ENCODE measurements around the gene ZC3HAV1. TPM values are rescaled to one million over a fixed set of nuclear protein-coding genes. Genes with fewer than 3 reads are reported as not detected.
"Not testable (repeated sequence)": the region's sequence is repeated elsewhere in the genome, so short reads cannot be mapped to it uniquely, and the experiment has no call there.

Gene ZC3HAV1
- total RNA-seq, 4 donors from 2014 or later: 11.7 to 40.6 (median 34.5) TPM

- no peak overlapping the region for H3K4me3 ChIP-seq
- no peaks in the 10 kb centered on the region for H3K9me3 ChIP-seq
- 88% methylated on average over 4 of the region's 4 CpGs; no CpG with 5 or more reads in 1 of the 2 donors for WGBS, 2 donors (ENCODE audit: low coverage in 1 of 2)
- DNase-seq: no peak
- no peak overlapping the region for H3K27ac ChIP-seq
- peaks cover 0 to 3% (median 1%) of the 10 kb centered on the region in 4 donors for H3K36me3 ChIP-seq
- TF ChIP-seq CTCF (IDR thresholded peaks at IDR 0.05) (no peak), EP300 (IDR thresholded peaks at IDR 0.05; ENCODE audit: low read depth) (no peak), POLR2AphosphoS5 (IDR thresholded peaks at IDR 0.05) (no peak), POLR2A (IDR thresholded peaks at IDR 0.05) (no peak)
- H3K4me1 ChIP-seq: peaks cover 0 to 19% (median 10%) of the 10 kb centered on the region in 4 donors
- in situ Hi-C loops (cut with MboI; ENCODE audit: low pct_ligation_motif_present in 1 of 4, low pct_unique_long_range_greater_than_20kb in 1 of 4, low sequenced_read_pairs in 3 of 4) (no loop called here), intact Hi-C loops (cut with DNase I; ENCODE audit: low total_unique reads) (no loop called here)
- H3K27me3 ChIP-seq: no peaks in the 10 kb centered on the region
Observed at GRCh38 chr7:139032473-139032872, 77.0 kb downstream of the ZC3HAV1 start.

- Histone ChIP-seq H3K4me3 (no peak overlapping the region), H3K27me3 (no peaks in the 10 kb centered on the region), H3K4me1 (peaks cover 0 to 2% (median under 1%) of the 10 kb centered on the region in 4 donors), H3K9me3 (no peaks in the 10 kb centered on the region), H3K36me3 (peaks cover 0 to 18% (median 9%) of the 10 kb centered on the region in 4 donors), H3K27ac (no peak overlapping the region)
- in situ Hi-C loops (cut with MboI; ENCODE audit: low pct_ligation_motif_present in 1 of 4, low pct_unique_long_range_greater_than_20kb in 1 of 4, low sequenced_read_pairs in 3 of 4) (no loop called here), intact Hi-C loops (cut with DNase I; ENCODE audit: low total_unique reads) (no loop called here)
- 80 to 93% methylated on average over 2 to 3 of the region's 3 CpGs for WGBS, 2 donors (ENCODE audit: low coverage in 1 of 2)
- no peak for TF ChIP-seq EP300 (IDR thresholded peaks at IDR 0.05; ENCODE audit: low read depth)
- TF ChIP-seq POLR2A (IDR thresholded peaks at IDR 0.05): no peak
- TF ChIP-seq CTCF (IDR thresholded peaks at IDR 0.05): no peak
- TF ChIP-seq POLR2AphosphoS5 (IDR thresholded peaks at IDR 0.05): no peak
- DNase-seq: no peak
Observed at GRCh38 chr7:139029353-139029752, 80.2 kb downstream of the ZC3HAV1 start.

GRCh38 chr7:139026551-139026950 lies 83.0 kb downstream of the ZC3HAV1 start:
- Histone ChIP-seq H3K9me3 (no peaks in the 10 kb centered on the region), H3K27ac (no peak overlapping the region), H3K27me3 (no peaks in the 10 kb centered on the region), H3K4me3 (no peak overlapping the region), H3K36me3 (peaks cover 0 to 18% (median 9%) of the 10 kb centered on the region in 4 donors), H3K4me1 (no peaks in the 10 kb centered on the region)
- DNase-seq: no peak
- TF ChIP-seq EP300 (IDR thresholded peaks at IDR 0.05; ENCODE audit: low read depth): no peak
- TF ChIP-seq POLR2A (IDR thresholded peaks at IDR 0.05): no peak
- no peak for TF ChIP-seq POLR2AphosphoS5 (IDR thresholded peaks at IDR 0.05)
- no peak for TF ChIP-seq CTCF (IDR thresholded peaks at IDR 0.05)
- in situ Hi-C loops (cut with MboI; ENCODE audit: low pct_ligation_motif_present in 1 of 4, low pct_unique_long_range_greater_than_20kb in 1 of 4, low sequenced_read_pairs in 3 of 4): no loop called here
- 94 to 98% methylated on average over 5 to 6 of the region's 6 CpGs for WGBS, 2 donors (ENCODE audit: low coverage in 1 of 2)
- intact Hi-C loops (cut with DNase I; ENCODE audit: low total_unique reads): no loop called here

- H3K4me1 ChIP-seq; DNase-seq; H3K27ac ChIP-seq; H3K27me3 ChIP-seq; in situ Hi-C loops (cut with MboI; ENCODE audit: low pct_ligation_motif_present in 1 of 4, low pct_unique_long_range_greater_than_20kb in 1 of 4, low sequenced_read_pairs in 3 of 4); H3K9me3 ChIP-seq; intact Hi-C loops (cut with DNase I; ENCODE audit: low total_unique reads); H3K4me3 ChIP-seq: not testable (repeated sequence)
- peaks cover 0 to 18% (median 9%) of the 10 kb centered on the region in 4 donors for H3K36me3 ChIP-seq
- 83 to 93% methylated on average over 2 to 5 of the region's 5 CpGs for WGBS, 2 donors (ENCODE audit: low coverage in 1 of 2)
Observed at GRCh38 chr7:139025861-139026260, 83.7 kb downstream of the ZC3HAV1 start.

- H3K4me1 ChIP-seq: no peaks in the 10 kb centered on the region
- no peak for DNase-seq
- intact Hi-C loops (cut with DNase I; ENCODE audit: low total_unique reads): no loop called here
- peaks cover 0 to 18% (median 9%) of the 10 kb centered on the region in 4 donors for H3K36me3 ChIP-seq
- no peak for TF ChIP-seq POLR2A (IDR thresholded peaks at IDR 0.05)
- no peak for TF ChIP-seq CTCF (IDR thresholded peaks at IDR 0.05)
- no peak for TF ChIP-seq EP300 (IDR thresholded peaks at IDR 0.05; ENCODE audit: low read depth)
- TF ChIP-seq POLR2AphosphoS5 (IDR thresholded peaks at IDR 0.05): no peak
- H3K4me3 ChIP-seq: no peak overlapping the region
- 73 to 92% methylated on average over 3 to 5 of the region's 5 CpGs for WGBS, 2 donors (ENCODE audit: low coverage in 1 of 2)
- no peaks in the 10 kb centered on the region for H3K9me3 ChIP-seq
- in situ Hi-C loops (cut with MboI; ENCODE audit: low pct_ligation_motif_present in 1 of 4, low pct_unique_long_range_greater_than_20kb in 1 of 4, low sequenced_read_pairs in 3 of 4): no loop called here
- no peak overlapping the region for H3K27ac ChIP-seq
- H3K27me3 ChIP-seq: no peaks in the 10 kb centered on the region
Observed at GRCh38 chr7:139023076-139023475, 86.4 kb downstream of the ZC3HAV1 start.
